ENCODE data around the gene ZDHHC16. TPM values are rescaled to one million over a fixed set of nuclear protein-coding genes. Genes with fewer than 3 reads are reported as not detected.

ZDHHC16 gene
- total RNA-seq, 1 experiment from 2014 or later, result 43.5 TPM

- BruUV-seq (replicated peaks), result no TSS peak
- no peak for DNase-seq
- Histone ChIP-seq H3K4me1 (no peaks in the 10 kb centered on the region), H3K36me3 (ENCODE audit: control insufficient read depth, insufficient read depth, low read length) (peaks cover 13% of the 10 kb centered on the region), H3K27me3 (replicated peaks; ENCODE audit: control insufficient read depth, insufficient read depth, low read length) (no peaks in the 10 kb centered on the region), H3K9me3 (no peaks in the 10 kb centered on the region), H3K4me3 (ENCODE audit: low read depth, low read length) (no peak overlapping the region)
- Mint-ChIP-seq H3K4me1 (ENCODE audit: low read depth, unreplicated experiment) (no peaks in the 10 kb centered on the region), H3K27ac (ENCODE audit: unreplicated experiment) (no peak overlapping the region), H3K36me3 (ENCODE audit: insufficient read depth, unreplicated experiment) (peaks cover 83% of the 10 kb centered on the region), H3K27me3 (ENCODE audit: insufficient read depth, unreplicated experiment) (no peaks in the 10 kb centered on the region), H3K9me3 (ENCODE audit: unreplicated experiment) (no peaks in the 10 kb centered on the region), H3K4me3 (ENCODE audit: unreplicated experiment) (no peak overlapping the region)
- ChIA-PET POLR2A (no interaction called here), CTCF (no interaction called here)
- TF ChIP-seq CTCF (IDR thresholded peaks at IDR 0.05; ENCODE audit: insufficient read depth in 1 of 2, low read depth in 1 of 2, low read length in 1 of 2, severe bottlenecking in 1 of 2, unreplicated experiment in 1 of 2), result no peak
- intact Hi-C loops (cut with micrococcal nuclease; ENCODE audit: unreplicated experiment), result no loop called here
These were observed 14.0 kb downstream of the ZDHHC16 start for GRCh38 chr10:97459933-97460332.

- POLR2A ChIA-PET, result no interaction called here
These were observed 16.3 kb downstream of the ZDHHC16 start for GRCh38 chr10:97462309-97462708.

GRCh38 chr10:97463363-97464132 lies 17.6 kb downstream of the ZDHHC16 start:
- peak; percentile 78 to 80 for DNase-seq
- BruUV-seq (replicated peaks), result no TSS peak
- Mint-ChIP-seq H3K27me3 (ENCODE audit: insufficient read depth, unreplicated experiment) (no peaks in the 10 kb centered on the region), H3K27ac (ENCODE audit: unreplicated experiment) (peak overlapping the region; percentile 39), H3K4me1 (ENCODE audit: low read depth, unreplicated experiment) (no peaks in the 10 kb centered on the region), H3K36me3 (ENCODE audit: insufficient read depth, unreplicated experiment) (peaks cover 85% of the 10 kb centered on the region), H3K9me3 (ENCODE audit: unreplicated experiment) (no peaks in the 10 kb centered on the region), H3K4me3 (ENCODE audit: unreplicated experiment) (no peak overlapping the region)
- H3K9me3 ChIP-seq, result no peaks in the 10 kb centered on the region
- no peaks in the 10 kb centered on the region for H3K27me3 ChIP-seq (replicated peaks; ENCODE audit: control insufficient read depth, insufficient read depth, low read length)
- no peaks in the 10 kb centered on the region for H3K4me1 ChIP-seq
- TF ChIP-seq CTCF (IDR thresholded peaks at IDR 0.05; ENCODE audit: insufficient read depth in 1 of 2, low read depth in 1 of 2, low read length in 1 of 2, severe bottlenecking in 1 of 2, unreplicated experiment in 1 of 2), result peak; percentile 89 to 90
- no peak overlapping the region for H3K4me3 ChIP-seq (ENCODE audit: low read depth, low read length)
- peaks cover 11% of the 10 kb centered on the region for H3K36me3 ChIP-seq (ENCODE audit: control insufficient read depth, insufficient read depth, low read length)
- intact Hi-C loops (cut with micrococcal nuclease; ENCODE audit: unreplicated experiment), result loop anchor here (1.0 kb wide), 3 partner anchors 35 to 149 kb away; partner anchors contain the start of genes MMS19 and UBTD1
- CTCF ChIA-PET, result interaction anchor here (0.6 to 1.2 kb wide), 10 partner anchors 34 to 217 kb away, joined by 3 to 11 read pairs (median 3); partner anchors contain the start of genes ANKRD2 and UBTD1
- POLR2A ChIA-PET, result no interaction called here

More at GRCh38 chr10:97462309-97462708, 16.3 kb downstream of the ZDHHC16 start:
- Mint-ChIP-seq H3K27ac (ENCODE audit: unreplicated experiment) (no peak overlapping the region), H3K9me3 (ENCODE audit: unreplicated experiment) (no peaks in the 10 kb centered on the region), H3K36me3 (ENCODE audit: insufficient read depth, unreplicated experiment) (peaks cover 91% of the 10 kb centered on the region), H3K4me1 (ENCODE audit: low read depth, unreplicated experiment) (no peaks in the 10 kb centered on the region), H3K4me3 (ENCODE audit: unreplicated experiment) (no peak overlapping the region), H3K27me3 (ENCODE audit: insufficient read depth, unreplicated experiment) (no peaks in the 10 kb centered on the region)
- H3K27me3 ChIP-seq (replicated peaks; ENCODE audit: control insufficient read depth, insufficient read depth, low read length), result no peaks in the 10 kb centered on the region
- H3K9me3 ChIP-seq, result no peaks in the 10 kb centered on the region
- TF ChIP-seq CTCF (IDR thresholded peaks at IDR 0.05; ENCODE audit: insufficient read depth in 1 of 2, low read depth in 1 of 2, low read length in 1 of 2, severe bottlenecking in 1 of 2, unreplicated experiment in 1 of 2), result no peak
- H3K4me1 ChIP-seq, result no peaks in the 10 kb centered on the region
- no peak for DNase-seq
- BruUV-seq (replicated peaks), result no TSS peak
- H3K4me3 ChIP-seq (ENCODE audit: low read depth, low read length), result no peak overlapping the region
- H3K36me3 ChIP-seq (ENCODE audit: control insufficient read depth, insufficient read depth, low read length), result peaks cover 11% of the 10 kb centered on the region
- intact Hi-C loops (cut with micrococcal nuclease; ENCODE audit: unreplicated experiment), result no loop called here
- CTCF ChIA-PET, result no interaction called here

Data from Caco-2 (cell line).